Thyroid gland (tissue), 4 donors: ENCODE results near the gene UCK1. TPM values are rescaled to one million over a fixed set of nuclear protein-coding genes. Genes with fewer than 3 reads are reported as not detected.
A peak's percentile ranks its signal among the peaks of the same experiment; 100 is the strongest.

ENCODE experiments used
- DNase-seq, 2 donors: peaks; one replicate each; pipeline ENCODE4 v3.0.0-alpha.2; 2019
- H3K27ac ChIP-seq, 3 donors: fragments of 200-600 bp; sonication (generic); 1 replicate in 2 of 3; 2 replicates in 1 of 3; pipeline ENCODE4 v1.5.1; 2016 to 2019; ENCODE audit warnings: mild to moderate bottlenecking in 1 of 3, moderate library complexity in 1 of 3
- H3K27me3 ChIP-seq: fragments of 200-600 bp; sonication (generic); one replicate; pipeline ENCODE4 v1.5.1; 2019
- H3K36me3 ChIP-seq, 2 donors: fragments of 200-600 bp; sonication (generic); one replicate each; pipeline ENCODE4 v1.5.1; 2016 to 2019
- H3K4me1 ChIP-seq, 2 donors: fragments of 200-600 bp; sonication (generic); one replicate each; pipeline ENCODE4 v1.5.1; 2017 to 2019
- H3K4me3 ChIP-seq, 3 donors: fragments of 200-600 bp; sonication (generic); replicated peaks in 1 of 3; 1 replicate in 2 of 3; 2 replicates in 1 of 3; pipeline ENCODE4 v1.5.1; 2016; ENCODE audit warnings: mild to moderate bottlenecking in 1 of 3
- H3K9me3 ChIP-seq: fragments of 200-600 bp; sonication (generic); one replicate; pipeline ENCODE4 v1.5.1; 2017
- CTCF ChIP-seq, 6 experiments: fragments of 200-600 bp in 3 of 6; fragments of 450-650 bp in 3 of 6; sonication (generic) in 3 of 6; IDR thresholded peaks; one replicate each; pipeline ENCODE4 v1.5.1; 2016 to 2019; ENCODE audit warnings: antibody characterized with exemption in 6 of 6, mild to moderate bottlenecking in 2 of 6, inconsistent platforms in 1 of 6, moderate library complexity in 1 of 6
- POLR2A ChIP-seq, 2 donors: fragments of 450-650 bp; IDR thresholded peaks; one replicate each; pipeline ENCODE4 v1.6.1; 2017; ENCODE audit warnings: antibody characterized with exemption in 2 of 2, mild to moderate bottlenecking in 2 of 2, moderate library complexity in 1 of 2
- WGBS, 2 donors: methylation state at CpG; one replicate each; pipeline ENCODE4 v1.1.5; 2017; 5-methylcytosine and 5-hydroxymethylcytosine counted together
- intact Hi-C: fragments of 100-400 bp; cut with DNase I; formaldehyde crosslinking; loops from one replicate; pipeline ENCODE4 v1.15.1; 2023
- total RNA-seq, 4 donors: library from RNA; depleted of rRNA; stranded (reverse); fragments of >200 nt; gene quantifications; one replicate each; pipeline ENCODE4 v1.2.3, GENCODE V29; 2016

Gene UCK1
- total RNA-seq, 4 donors from 2014 or later, result 39.3 to 57.0 (median 49.3) TPM

GRCh38 chr9:131502781-131503625 lies 28.1 kb downstream of the UCK1 start, which contains the start of gene POMT1:
Gene POMT1, plus strand, starts transcription at chr9:131502918. Its CDS starts 1,301 bp downstream, at chr9:131504219.
- peak; percentile 87 to 89 for DNase-seq
- Histone ChIP-seq H3K27ac (peak within 1 kb of the TSS in 2 of 3 donors; percentile 46 to 52), H3K9me3 (no peaks in the 10 kb centered on the region), H3K4me1 (peaks cover 13 to 17% of the 10 kb centered on the region in 2 donors), H3K36me3 (peaks cover under 1 to 16% of the 10 kb centered on the region in 2 donors), H3K27me3 (no peaks in the 10 kb centered on the region), H3K4me3 (peak within 1 kb of the TSS; percentile 66 to 85 (median 82))
- intact Hi-C loops, result no loop called here
- peak in 2 of 6 experiments; percentile 2 to 19 for TF ChIP-seq CTCF (IDR thresholded peaks at IDR 0.05)
- peak in 1 of 2 donors; percentile 64 for TF ChIP-seq POLR2A (IDR thresholded peaks at IDR 0.05)
- 1 to 2% methylated on average over 34 to 44 of the region's 83 CpGs for WGBS, 2 donors

GRCh38 chr9:131500939-131501541 lies 30.0 kb downstream of the UCK1 start:
- TF ChIP-seq POLR2A (IDR thresholded peaks at IDR 0.05) (no peak), CTCF (IDR thresholded peaks at IDR 0.05) (no peak)
- no peaks in the 10 kb centered on the region for H3K9me3 ChIP-seq
- H3K27ac ChIP-seq, result no peak overlapping the region
- no peak overlapping the region for H3K4me3 ChIP-seq
- DNase-seq, result no peak
- H3K4me1 ChIP-seq, result peaks cover 13 to 17% of the 10 kb centered on the region in 2 donors
- 68 to 71% methylated on average over 5 of the region's 5 CpGs for WGBS, 2 donors
- H3K36me3 ChIP-seq, result peaks cover 20 to 30% of the 10 kb centered on the region in 2 donors
- intact Hi-C loops, result no loop called here
- H3K27me3 ChIP-seq, result no peaks in the 10 kb centered on the region

GRCh38 chr9:131500377-131500776 lies 30.7 kb downstream of the UCK1 start:
- intact Hi-C loops, result no loop called here
- WGBS, 2 donors, result 81% methylated on average over 12 of the region's 12 CpGs
- TF ChIP-seq CTCF (IDR thresholded peaks at IDR 0.05) (no peak), POLR2A (IDR thresholded peaks at IDR 0.05) (no peak)
- DNase-seq, result no peak
- no peak overlapping the region for H3K4me3 ChIP-seq
- no peak overlapping the region for H3K27ac ChIP-seq
- no peaks in the 10 kb centered on the region for H3K9me3 ChIP-seq
- H3K27me3 ChIP-seq, result no peaks in the 10 kb centered on the region
- H3K4me1 ChIP-seq, result peaks cover 13 to 17% of the 10 kb centered on the region in 2 donors
- H3K36me3 ChIP-seq, result peaks cover 26 to 37% of the 10 kb centered on the region in 2 donors

- no peak overlapping the region for H3K27ac ChIP-seq
- H3K27me3 ChIP-seq, result no peaks in the 10 kb centered on the region
- no peaks in the 10 kb centered on the region for H3K9me3 ChIP-seq
- TF ChIP-seq CTCF (IDR thresholded peaks at IDR 0.05) (no peak), POLR2A (IDR thresholded peaks at IDR 0.05) (no peak)
- no peak overlapping the region for H3K4me3 ChIP-seq
- 75 to 86% methylated on average over 7 of the region's 7 CpGs for WGBS, 2 donors
- H3K36me3 ChIP-seq, result peaks cover 36 to 46% of the 10 kb centered on the region in 2 donors
- H3K4me1 ChIP-seq, result peaks cover 13 to 16% of the 10 kb centered on the region in 2 donors
- DNase-seq, result no peak
- intact Hi-C loops, result no loop called here
Observed at GRCh38 chr9:131499254-131499767, 31.8 kb downstream of the UCK1 start.
